Heart left ventricle (tissue), 16 donors: ENCODE data around the gene DAAM1. TPM values are rescaled to one million over a fixed set of nuclear protein-coding genes. Genes with fewer than 3 reads are reported as not detected.

ENCODE experiments used
- ATAC-seq, 4 donors: fragments of 200-7000 bp; cut with Tn5 transposase; one replicate each; pipeline ENCODE4 v1.9.1; 2020 to 2022; ENCODE audit warnings: moderate library complexity in 4 of 4, mild to moderate bottlenecking in 3 of 4, moderate number of reproducible peaks in 1 of 4
- DNase-seq, 5 donors: peaks; one replicate each; pipeline ENCODE4 v3.0.0-alpha.2; 2020
- H3K27ac ChIP-seq, 12 donors: fragments of 200-600 bp; sonication (generic) in 4 of 12; one replicate each; pipeline versions ENCODE4 v1.5.0 to v1.8.0; 2016 to 2022; ENCODE audit warnings: mild to moderate bottlenecking in 2 of 12
- H3K27me3 ChIP-seq, 9 donors: fragments of 200-600 bp; sonication (generic) in 2 of 9; one replicate each; pipeline versions ENCODE4 v1.5.1 to v1.8.0; 2016 to 2022; ENCODE audit warnings: mild to moderate bottlenecking in 3 of 9
- H3K36me3 ChIP-seq, 9 donors: fragments of 200-600 bp; sonication (generic) in 2 of 9; one replicate each; pipeline versions ENCODE4 v1.5.0 to v1.8.0; 2018 to 2022; ENCODE audit warnings: mild to moderate bottlenecking in 2 of 9
- H3K4me1 ChIP-seq, 12 donors: fragments of 200-600 bp; sonication (generic) in 4 of 12; one replicate each; pipeline versions ENCODE4 v1.5.0 to v1.8.0; 2016 to 2022; ENCODE audit warnings: mild to moderate bottlenecking in 3 of 12
- H3K4me3 ChIP-seq, 12 donors: fragments of 200-600 bp; sonication (generic) in 4 of 12; one replicate each; pipeline versions ENCODE4 v1.5.0 to v1.8.0; 2017 to 2022; ENCODE audit warnings: mild to moderate bottlenecking in 9 of 12, moderate library complexity in 4 of 12
- H3K9me3 ChIP-seq, 12 donors: fragments of 200-600 bp; sonication (generic) in 4 of 12; one replicate each; pipeline versions ENCODE4 v1.5.0 to v1.8.0; 2016 to 2022; ENCODE audit warnings: mild to moderate bottlenecking in 1 of 12
- POLR2A ChIP-seq, 2 donors: fragments of 450-650 bp; IDR thresholded peaks; one replicate each; pipeline ENCODE4 v1.6.1; 2017; ENCODE audit warnings: antibody characterized with exemption in 2 of 2, mild to moderate bottlenecking in 2 of 2, moderate library complexity in 2 of 2
- WGBS, 4 donors: extraction: QIAGEN DNeasy Blood & Tissue Kit in 2 of 4; methylation state at CpG; one replicate each; pipeline versions ENCODE4 v1.1.5 to v1.1.7; 2013 to 2018; 5-methylcytosine and 5-hydroxymethylcytosine counted together
- intact Hi-C, 10 donors: fragments of 100-400 bp; cut with DNase I; formaldehyde crosslinking; loops; one replicate each; pipeline versions ENCODE4 v1.11.1 to v1.14.2; 2022
- polyA plus RNA-seq, 2 donors: library from polyadenylated mRNA; stranded (reverse); fragments of 200-250 nt; gene quantifications; one replicate each; pipeline ENCODE4 v1.2.3, GENCODE V29; 2013
- total RNA-seq, 9 donors: library from RNA; depleted of rRNA in 2 of 9; stranded (reverse); fragments of >200 nt in 2 of 9; fragmentation: NEBNext Ultra II Directional in 3 of 9; extraction: Animal tissue kit (Norgen Biotek cat#: 25700) in 3 of 9; gene quantifications; one replicate each; pipeline versions ENCODE4 v1.1.0 to v1.2.4, GENCODE V29; 2016 to 2023
- TF ChIP-seq, protein P1 (sequence below), 12 donors: fragments of 200-600 bp; sonication (generic) in 4 of 12; IDR thresholded peaks; one replicate each; pipeline versions ENCODE4 v1.5.0 to v1.8.0; 2018 to 2022; ENCODE audit warnings: antibody characterized with exemption in 12 of 12, mild to moderate bottlenecking in 5 of 12
- donor health status: ischemic (EF 13 %, LVEDD 7.1; RV severe dilation, severe dysfunction).
- donor health status: healthy with polysubstance abuse.
- donor health status: DM: no; HTN: yes; CAD: no.
- donor health status: DM: no; HTN: no; CAD: no.
- donor health status: ischemic (EF 25% LVEDD 6.9; RV normal size, moderate dysfunction).
- donor health status: ischemic (EF 25% LVEDD 5.7; RV mildly dilated, moderate dysfunction).
- donor health status: healthy.
- donor health status: DM: yes; HTN: yes; CAD: no.
- donor health status: ischemic (EF 35%, LVEDD 5.7; RV mildly dilated, moderate dysfunction).
- donor health status: nonischemic (EF 11% LVEDD 7.7; RV severe dilation, severe dysfunction).
- donor health status: DM: yes; HTN: yes; CAD: no.
- donor health status: PGD.
- donor health status: ischemic (EF 29% LVEDD 5.4; RV normal size, mild dysfunction).
- donor health status: nonischemic (EF 23%, LVEDD 6.1; RV moderate dilation, normal function).

DAAM1 gene
- total and polyA plus RNA-seq, 11 donors, result 18.2 to 92.6 (median 67.2) TPM

- Histone ChIP-seq H3K27me3 (no peaks in the 10 kb centered on the region), H3K9me3 (no peaks in the 10 kb centered on the region), H3K36me3 (peaks cover 0 to 68% (median 51%) of the 10 kb centered on the region in 9 donors), H3K27ac (peak overlapping the region in 10 of 12 donors; percentile 47 to 87 (median 68)), H3K4me1 (peaks cover 0 to 65% (median 51%) of the 10 kb centered on the region in 12 donors), H3K4me3 (no peak overlapping the region)
- 82 to 86% (median 84%) methylated on average over 3 of the region's 3 CpGs for WGBS, 4 donors
- ATAC-seq, result no peak
- TF ChIP-seq, protein P1, sequence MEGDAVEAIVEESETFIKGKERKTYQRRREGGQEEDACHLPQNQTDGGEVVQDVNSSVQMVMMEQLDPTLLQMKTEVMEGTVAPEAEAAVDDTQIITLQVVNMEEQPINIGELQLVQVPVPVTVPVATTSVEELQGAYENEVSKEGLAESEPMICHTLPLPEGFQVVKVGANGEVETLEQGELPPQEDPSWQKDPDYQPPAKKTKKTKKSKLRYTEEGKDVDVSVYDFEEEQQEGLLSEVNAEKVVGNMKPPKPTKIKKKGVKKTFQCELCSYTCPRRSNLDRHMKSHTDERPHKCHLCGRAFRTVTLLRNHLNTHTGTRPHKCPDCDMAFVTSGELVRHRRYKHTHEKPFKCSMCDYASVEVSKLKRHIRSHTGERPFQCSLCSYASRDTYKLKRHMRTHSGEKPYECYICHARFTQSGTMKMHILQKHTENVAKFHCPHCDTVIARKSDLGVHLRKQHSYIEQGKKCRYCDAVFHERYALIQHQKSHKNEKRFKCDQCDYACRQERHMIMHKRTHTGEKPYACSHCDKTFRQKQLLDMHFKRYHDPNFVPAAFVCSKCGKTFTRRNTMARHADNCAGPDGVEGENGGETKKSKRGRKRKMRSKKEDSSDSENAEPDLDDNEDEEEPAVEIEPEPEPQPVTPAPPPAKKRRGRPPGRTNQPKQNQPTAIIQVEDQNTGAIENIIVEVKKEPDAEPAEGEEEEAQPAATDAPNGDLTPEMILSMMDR (IDR thresholded peaks at IDR 0.05), result no peak
- no peak for TF ChIP-seq POLR2A (IDR thresholded peaks at IDR 0.05)
- intact Hi-C loops, result no loop called here
- DNase-seq, result no peak
These were observed 159.4 kb downstream of the DAAM1 start for GRCh38 chr14:59347915-59348314.

GRCh38 chr14:59349258-59349701 lies 160.8 kb downstream of the DAAM1 start:
- Histone ChIP-seq H3K4me1 (peaks cover 0 to 54% (median 41%) of the 10 kb centered on the region in 12 donors), H3K9me3 (no peaks in the 10 kb centered on the region), H3K36me3 (peaks cover 0 to 77% (median 62%) of the 10 kb centered on the region in 9 donors), H3K4me3 (no peak overlapping the region), H3K27ac (peak overlapping the region in 10 of 12 donors; percentile 11 to 87 (median 58)), H3K27me3 (no peaks in the 10 kb centered on the region)
- intact Hi-C loops, result no loop called here
- WGBS, 4 donors, result 43 to 53% (median 47%) methylated on average over 4 of the region's 4 CpGs
- ATAC-seq, result peak in 2 of 4 donors; percentile 30 to 35
- TF ChIP-seq POLR2A (IDR thresholded peaks at IDR 0.05), result no peak
- TF ChIP-seq, protein P1 (IDR thresholded peaks at IDR 0.05), result no peak
- DNase-seq, result no peak

- Histone ChIP-seq H3K4me1 (peaks cover 0 to 48% (median 28%) of the 10 kb centered on the region in 12 donors), H3K4me3 (no peak overlapping the region), H3K27me3 (no peaks in the 10 kb centered on the region), H3K27ac (peak overlapping the region in 1 of 12 donors; percentile 1), H3K9me3 (no peaks in the 10 kb centered on the region), H3K36me3 (peaks cover 0 to 96% (median 72%) of the 10 kb centered on the region in 9 donors)
- intact Hi-C loops, result no loop called here
- 70 to 86% (median 74%) methylated on average over 3 of the region's 3 CpGs for WGBS, 4 donors
- TF ChIP-seq POLR2A (IDR thresholded peaks at IDR 0.05), result no peak
- TF ChIP-seq, protein P1 (IDR thresholded peaks at IDR 0.05), result no peak
- ATAC-seq, result no peak
- DNase-seq, result no peak
These were observed 164.5 kb downstream of the DAAM1 start for GRCh38 chr14:59352961-59353360.

GRCh38 chr14:59354666-59355065 lies 166.2 kb downstream of the DAAM1 start:
- 55 to 65% (median 62%) methylated on average over 3 of the region's 3 CpGs for WGBS, 4 donors
- H3K36me3 ChIP-seq, result peaks cover 0 to 90% (median 61%) of the 10 kb centered on the region in 9 donors
- TF ChIP-seq POLR2A (IDR thresholded peaks at IDR 0.05), result no peak
- TF ChIP-seq, protein P1 (IDR thresholded peaks at IDR 0.05), result no peak
- H3K4me3 ChIP-seq, result no peak overlapping the region
- intact Hi-C loops, result no loop called here
- no peaks in the 10 kb centered on the region for H3K27me3 ChIP-seq
- H3K27ac ChIP-seq, result peak overlapping the region in 11 of 12 donors; percentile 7 to 69 (median 46)
- ATAC-seq, result no peak
- DNase-seq, result no peak
- H3K9me3 ChIP-seq, result no peaks in the 10 kb centered on the region
- H3K4me1 ChIP-seq, result peaks cover 0 to 49% (median 27%) of the 10 kb centered on the region in 12 donors
